DOHH2 (cell line): ENCODE data around the gene USH2A.

Source experiments
- CTCF ChIP-seq: fragments of 200-600 bp; sonication (generic); IDR thresholded peaks from one replicate; pipeline ENCODE4 v1.5.1; 2014; ENCODE audit warnings: antibody characterized with exemption, mild to moderate bottlenecking, low read depth, low read length; ENCODE audit not compliant: poor library complexity, severe bottlenecking
- EZH2phosphoT487 ChIP-seq: fragments of 200-600 bp; sonication (generic); IDR thresholded peaks from 2 replicates; pipeline ENCODE4 v1.6.1; 2017; ENCODE audit warnings: borderline replicate concordance, mild to moderate bottlenecking, antibody characterized with exemption, low read length, moderate library complexity, mixed read lengths

- TF ChIP-seq CTCF, result no peak
- no peak for TF ChIP-seq EZH2phosphoT487
These were observed 817.2 kb downstream of the USH2A start for GRCh38 chr1:215606036-215606435.
